Measurements from ENCODE around the gene RAB3IP.
"Not testable (repeated sequence)": the region's sequence is repeated elsewhere in the genome, so short reads cannot be mapped to it uniquely, and the experiment has no call there.

RAB3IP gene

DNA sequence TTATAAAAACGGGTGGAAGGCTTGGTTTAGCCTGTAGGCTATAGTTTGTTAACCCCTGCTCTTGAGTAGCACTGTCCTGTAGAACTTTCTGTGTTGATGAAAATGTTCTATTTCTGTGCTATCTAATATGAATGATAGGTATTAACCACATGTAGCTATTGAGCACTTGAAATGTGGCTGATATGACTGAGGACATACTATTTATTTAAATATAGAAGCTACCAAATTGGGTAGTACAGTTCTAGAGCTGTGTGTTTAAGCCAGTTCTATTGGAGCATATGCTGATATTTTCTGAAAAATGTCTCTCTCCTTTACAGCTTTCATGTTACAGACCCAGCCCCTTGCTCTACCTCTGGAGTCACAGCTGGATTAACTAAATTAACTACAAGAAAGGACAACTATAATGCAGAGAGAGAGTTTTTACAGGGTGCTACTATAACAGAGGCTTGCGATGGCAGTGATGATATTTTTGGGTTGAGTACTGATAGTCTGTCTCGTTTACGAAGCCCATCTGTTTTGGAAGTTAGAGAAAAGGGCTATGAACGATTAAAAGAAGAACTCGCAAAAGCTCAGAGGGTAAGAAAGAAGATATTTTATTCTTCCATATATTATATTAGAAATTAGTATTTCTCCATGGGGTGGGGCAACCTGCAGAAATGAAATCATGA, 17.6 kb downstream of the RAB3IP start:
- DNase-seq: no peak

DNA sequence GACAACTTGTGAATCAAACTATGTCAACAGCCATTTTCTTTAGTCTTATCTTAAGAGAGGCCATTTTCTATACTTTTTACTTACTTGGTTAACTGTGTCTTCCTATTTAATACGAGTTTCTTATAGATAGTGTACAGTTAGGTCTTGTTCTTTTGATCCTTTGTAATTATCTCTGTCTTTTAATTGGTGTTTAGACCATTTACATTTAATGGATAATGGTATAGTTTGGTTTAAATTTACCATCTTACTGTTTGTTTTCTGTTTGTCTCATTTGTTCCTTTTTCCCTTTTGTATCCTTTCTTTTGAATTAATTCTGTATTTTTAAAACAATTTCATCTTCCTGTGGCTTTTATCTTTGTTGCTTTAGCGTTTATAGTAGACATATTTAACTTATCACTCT, 19.4 kb downstream of the RAB3IP start:
- DNase-seq: no peak

DNA sequence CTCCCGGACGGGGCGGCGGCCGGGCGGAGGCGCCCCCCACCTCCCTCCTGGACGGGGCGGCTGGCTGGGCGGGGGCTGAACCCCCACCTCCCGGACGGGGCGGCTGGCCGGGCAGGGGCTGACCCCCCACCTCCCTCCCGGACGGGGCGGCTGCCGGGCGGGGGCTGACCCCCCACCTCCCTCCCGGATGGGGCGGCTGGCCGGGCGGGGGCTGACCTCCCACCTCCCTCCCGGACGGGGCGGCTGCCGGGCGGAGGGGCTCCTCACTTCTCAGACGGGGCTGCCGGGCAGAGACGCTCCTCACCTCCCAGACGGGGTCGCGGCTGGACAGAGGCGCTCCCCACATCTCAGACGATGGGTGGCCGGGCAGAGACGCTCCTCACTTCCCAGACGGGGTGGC, 20.9 kb downstream of the RAB3IP start:
- not testable (repeated sequence) for DNase-seq

DNA sequence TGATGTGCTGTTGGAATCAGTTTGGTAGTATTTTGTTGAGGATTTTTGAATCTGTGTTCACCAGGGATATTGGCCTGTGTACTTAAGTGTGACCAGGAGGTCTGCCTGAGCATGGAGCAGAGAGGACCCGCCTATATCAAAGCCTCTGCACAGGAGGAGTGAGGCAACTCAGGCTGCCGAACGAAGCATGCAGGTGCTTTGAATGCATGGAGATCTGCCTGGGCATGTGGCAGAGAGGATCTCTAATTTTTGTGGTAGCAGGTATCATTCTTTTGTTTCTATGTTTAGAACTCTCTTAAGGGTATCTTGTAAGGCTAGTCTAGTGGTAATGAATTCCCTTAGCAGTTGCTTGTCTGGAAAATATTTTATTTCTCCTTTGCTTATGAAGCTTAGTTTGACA, 26.9 kb downstream of the RAB3IP start:
- DNase-seq: no peak

DNA sequence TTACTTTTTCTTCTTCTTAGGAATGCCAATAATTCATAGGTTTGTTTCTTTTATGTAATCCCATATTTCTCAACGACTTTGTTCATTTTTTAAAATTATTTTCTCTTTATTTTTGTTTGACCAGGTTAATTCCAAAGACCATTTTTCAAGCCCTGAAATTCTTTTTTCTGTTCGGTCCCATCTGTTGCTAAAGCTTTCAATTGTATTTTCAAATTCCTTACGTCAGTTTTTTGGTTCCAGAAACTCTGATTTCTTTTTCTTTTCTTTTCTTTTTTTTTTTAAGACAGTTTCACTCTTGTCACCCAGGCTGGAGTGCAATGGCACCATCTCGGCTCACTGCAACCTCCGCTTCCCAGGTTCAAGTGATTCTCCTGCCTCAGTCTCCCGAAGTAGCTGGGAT, 27.6 kb downstream of the RAB3IP start:
- no peak for DNase-seq

DNA sequence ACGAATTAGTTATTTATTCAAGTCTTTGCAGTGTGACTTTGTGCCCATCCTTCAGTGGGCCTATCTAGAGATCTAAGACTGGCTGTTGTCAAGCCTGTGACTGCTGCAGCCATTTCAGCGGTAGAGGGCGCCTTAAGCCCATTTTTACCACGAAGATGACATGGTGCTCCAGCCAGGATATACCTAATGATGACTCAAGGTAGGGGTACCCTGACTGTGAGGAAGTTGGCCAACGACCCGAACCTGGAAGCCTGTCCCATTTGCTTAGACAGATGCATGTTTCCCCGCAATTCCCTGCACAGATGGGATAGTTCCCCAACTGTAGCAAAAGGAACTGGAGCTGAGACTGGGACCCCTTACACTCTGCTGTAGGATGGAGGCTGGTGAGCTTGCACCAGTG, 41.3 kb downstream of the RAB3IP start:
- DNase-seq: no peak

DNA sequence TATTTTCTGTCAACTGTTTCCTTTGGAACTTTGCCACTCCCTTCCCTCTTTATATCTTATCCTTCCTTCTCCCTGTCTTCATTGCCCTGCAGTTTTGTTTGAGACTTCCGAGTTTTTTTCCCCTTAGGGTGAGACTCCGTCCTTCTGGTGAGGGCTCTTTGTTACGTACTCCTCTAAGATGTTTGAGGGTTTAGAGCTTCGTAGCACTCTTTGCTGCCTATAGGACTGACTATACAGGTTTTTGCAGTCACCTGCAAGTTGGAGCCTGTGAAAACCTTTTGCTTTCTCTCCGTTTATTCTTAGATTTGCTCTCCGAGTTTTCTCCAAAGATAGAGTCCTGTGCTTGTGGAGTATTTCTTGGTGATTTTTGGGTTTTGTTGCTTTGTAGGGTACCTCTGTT, 44.7 kb downstream of the RAB3IP start:
- no peak for DNase-seq

DNA sequence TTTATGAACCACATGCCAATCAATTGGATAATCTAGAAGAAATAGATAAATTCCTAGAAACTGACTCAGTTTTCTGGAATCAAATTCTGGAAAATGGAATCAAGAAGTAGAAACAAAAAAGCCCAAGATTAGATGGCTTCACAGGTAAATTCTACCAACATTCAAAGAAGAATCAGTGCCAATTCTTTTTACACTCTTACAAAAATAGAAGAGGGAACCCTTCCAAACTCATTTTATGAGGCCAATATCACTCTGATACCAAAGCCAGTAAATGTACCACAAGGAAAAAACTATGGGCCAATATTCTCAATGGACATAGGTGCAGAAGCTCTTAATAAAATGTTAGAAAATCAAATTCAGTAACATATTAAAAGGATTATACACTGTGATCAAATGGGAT, 50.7 kb downstream of the RAB3IP start:
- DNase-seq: no peak

DNA sequence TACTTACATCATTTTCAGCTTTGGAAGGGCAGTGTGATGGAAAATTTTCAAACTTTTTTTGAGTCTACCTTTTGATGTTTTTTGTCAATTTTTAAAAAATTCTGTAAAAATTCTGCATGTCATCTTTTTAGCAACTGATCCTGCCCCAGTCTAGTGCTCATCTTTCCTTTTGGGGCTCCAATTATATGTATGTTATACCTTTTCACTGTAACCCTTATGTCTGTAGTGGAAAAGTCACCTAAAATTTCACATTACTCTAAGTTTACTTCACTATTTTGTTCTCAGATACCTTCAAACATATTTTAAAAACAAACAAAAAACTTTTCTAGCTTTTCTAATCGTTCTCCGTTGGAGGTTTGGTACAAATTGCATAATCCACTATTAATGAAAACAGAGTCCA, 53.9 kb downstream of the RAB3IP start:
- no peak for DNase-seq

DNA sequence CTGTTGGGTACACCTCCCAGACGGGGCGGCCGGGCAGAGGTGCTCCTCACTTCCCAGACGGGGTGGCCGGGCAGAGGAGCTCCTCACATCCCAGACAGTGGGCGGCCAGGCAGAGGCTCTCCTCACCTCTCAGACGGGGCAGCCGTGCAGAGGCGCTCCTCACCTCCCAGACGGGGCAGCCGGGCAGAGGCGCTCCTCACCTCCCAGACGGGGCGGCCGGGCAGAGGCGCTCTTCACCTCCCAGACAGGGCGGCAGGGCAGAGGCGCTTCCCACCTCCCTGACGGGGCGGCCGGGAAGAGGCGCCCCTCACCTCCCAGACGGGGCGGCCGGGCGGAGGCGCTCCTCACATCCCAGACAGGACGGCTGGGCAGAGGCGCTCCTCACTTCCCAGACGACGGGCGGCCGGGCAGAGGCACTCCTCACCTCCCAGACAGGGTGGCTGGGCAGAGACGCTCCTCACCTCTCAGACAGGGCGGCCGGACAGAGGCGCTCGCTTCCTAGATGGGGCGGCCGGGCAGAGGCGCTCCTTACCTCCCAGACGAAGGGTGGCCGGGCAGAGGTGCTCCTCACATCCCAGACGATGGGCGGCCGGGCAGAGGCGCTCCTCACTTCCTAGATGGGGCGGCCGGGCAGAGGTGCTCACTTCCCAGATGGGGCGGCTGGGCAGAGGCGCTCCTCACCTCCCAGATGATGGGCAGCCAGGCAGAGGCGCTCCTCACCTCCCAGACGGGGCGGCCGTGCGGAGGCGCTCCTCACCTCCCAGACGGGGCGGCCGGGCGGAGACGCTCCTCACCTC, 68.6 kb downstream of the RAB3IP start:
- DNase-seq: not testable (repeated sequence)

DNA sequence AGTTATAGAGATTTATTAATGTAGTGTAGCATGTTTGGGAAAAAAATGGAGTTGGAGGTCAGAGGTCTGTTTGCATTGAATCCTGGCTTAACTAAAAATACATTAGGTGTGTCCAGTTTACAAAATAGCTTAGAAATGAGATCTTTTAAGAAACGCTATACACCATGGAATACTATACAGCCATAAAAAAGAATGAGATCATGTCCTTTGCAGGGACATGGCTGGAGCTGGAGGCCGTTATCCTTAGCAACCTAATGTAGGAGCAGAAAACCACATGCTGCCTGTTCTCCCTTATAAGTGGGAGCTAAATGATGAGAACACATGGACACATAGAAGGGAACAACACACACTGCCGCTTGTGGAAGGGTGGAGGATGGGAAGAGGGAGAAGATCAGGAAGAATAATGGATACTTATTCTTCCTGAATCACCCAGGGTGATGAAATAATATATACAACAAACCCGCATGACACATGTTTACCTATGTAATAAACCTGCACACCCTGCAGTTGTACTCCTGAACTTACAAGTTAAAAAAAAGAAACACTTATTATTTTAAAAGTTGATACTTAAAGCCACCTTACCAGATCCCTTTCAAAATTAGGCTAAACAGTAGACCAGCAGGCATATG, 72.3 kb downstream of the RAB3IP start:
- DNase-seq: no peak

DNA sequence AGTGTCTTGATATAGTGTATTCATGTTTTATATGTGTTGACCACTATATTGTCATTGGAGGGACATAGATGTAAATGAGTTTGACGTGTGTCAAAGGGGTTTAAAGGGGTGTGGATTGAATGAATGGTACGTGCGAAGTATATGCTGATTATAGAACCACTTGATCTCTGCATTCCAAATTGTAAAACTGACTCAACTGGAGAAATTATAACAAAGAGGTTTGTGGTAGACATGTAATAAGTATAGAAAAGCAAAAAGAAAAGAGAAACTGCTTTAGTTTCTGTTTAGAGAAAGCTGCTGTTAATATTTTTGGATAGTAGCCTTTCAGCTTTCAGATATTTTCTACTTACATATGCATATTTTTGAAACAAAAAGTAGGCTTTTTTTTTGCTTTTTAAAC, 77.4 kb downstream of the RAB3IP start:
- DNase-seq: no peak

DNA sequence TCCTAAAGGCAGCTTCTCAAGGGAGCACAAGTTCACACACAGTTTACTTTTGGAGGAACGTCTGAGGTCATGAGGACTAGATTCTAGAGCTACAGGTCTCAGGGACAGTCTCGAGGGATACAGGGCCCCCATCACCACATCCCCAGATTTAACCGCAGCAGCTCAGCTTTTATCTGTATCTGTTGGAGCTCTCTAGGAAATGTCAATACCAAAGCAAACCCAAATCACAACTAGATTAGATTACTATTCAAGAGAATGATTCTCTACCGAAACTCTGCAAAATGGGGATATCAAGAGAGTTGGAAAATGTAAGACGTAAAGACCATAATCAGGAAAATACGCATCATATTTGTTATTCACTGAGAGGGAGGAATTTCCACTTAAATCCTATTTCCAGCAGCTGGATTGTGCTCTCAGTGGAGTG, 82.4 kb downstream of the RAB3IP start:
- no peak for DNase-seq

DNA sequence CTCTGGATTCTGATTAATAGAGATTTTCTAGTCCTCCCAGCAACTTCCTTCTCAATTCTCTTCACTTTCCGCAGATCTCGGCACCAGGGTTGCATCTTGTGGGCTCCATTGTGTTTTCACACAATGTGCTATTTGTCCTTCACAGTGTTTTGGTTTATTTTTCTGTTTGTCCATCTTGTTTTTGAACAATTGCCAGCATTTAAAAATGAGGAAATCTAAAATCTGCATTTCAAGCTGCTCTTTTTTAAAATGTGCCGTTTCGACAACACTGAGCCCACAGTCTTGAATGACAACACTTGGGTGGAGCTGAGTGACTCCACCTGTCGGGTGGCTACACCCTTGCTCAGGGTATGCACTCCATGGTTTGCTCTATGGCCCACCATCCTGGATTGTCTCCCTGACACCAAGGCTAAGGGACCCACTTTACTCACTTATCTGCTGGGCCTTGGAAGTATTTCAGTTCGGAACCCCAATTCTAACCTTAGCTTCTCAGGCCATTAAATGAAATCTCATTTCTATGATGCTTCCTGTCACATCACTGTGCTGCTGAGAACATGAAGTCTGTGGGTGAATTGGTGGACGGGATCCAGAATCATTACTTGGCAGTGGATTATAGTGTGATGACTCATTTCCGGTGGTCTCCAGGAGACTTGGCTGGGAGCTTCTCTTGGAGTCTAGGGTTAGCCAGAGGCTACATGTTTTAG, 82.9 kb downstream of the RAB3IP start:
- DNase-seq: peak in 1 of 2 donors; percentile 59

DNA sequence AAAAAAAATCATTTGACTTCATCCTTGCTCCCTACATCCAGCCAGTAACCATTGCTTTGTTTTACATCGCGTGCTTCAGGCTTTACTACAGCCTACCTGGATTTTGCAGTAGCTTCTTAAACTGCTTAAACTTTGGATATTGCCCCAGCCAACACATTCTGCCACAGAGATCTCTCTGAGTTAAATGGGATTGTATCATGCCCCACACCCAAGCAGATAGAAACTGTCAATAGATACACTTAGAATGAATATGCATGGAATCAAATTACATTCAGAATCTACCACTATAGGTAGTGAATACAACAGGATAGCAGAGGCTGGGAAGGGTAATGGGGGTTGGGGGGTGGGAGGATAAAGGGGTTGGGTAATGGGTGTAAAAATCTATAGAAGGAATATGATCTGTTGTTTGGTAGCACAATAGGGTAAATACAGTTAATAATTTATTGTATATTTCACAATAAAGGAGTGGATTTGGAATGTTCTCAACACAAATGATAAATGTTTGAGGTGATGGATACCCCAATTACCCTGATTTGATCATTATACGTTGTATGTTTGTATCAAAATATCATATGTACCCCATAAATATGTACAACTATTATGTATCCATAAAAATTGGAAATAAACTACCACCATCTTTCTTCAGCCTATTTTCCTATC, 83.7 kb downstream of the RAB3IP start:
- no peak for DNase-seq

DNA sequence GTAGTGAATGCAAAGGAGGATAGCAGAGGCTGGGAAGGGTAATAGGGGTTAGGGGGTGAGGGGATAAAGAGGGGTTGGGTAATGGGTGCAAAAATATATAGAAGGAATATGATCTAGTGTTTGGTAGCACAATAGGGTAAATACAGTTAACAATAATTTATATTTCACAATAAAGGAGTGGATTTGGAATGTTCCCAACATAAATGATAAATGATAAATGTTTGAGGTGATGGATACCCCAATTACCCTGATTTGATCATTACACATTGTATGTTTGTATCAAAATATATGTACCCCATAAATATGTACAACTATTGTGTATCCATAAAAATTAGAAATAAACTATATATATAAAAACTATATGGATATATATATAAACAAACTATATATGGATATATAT, 85.4 kb downstream of the RAB3IP start:
- DNase-seq: no peak

DNA sequence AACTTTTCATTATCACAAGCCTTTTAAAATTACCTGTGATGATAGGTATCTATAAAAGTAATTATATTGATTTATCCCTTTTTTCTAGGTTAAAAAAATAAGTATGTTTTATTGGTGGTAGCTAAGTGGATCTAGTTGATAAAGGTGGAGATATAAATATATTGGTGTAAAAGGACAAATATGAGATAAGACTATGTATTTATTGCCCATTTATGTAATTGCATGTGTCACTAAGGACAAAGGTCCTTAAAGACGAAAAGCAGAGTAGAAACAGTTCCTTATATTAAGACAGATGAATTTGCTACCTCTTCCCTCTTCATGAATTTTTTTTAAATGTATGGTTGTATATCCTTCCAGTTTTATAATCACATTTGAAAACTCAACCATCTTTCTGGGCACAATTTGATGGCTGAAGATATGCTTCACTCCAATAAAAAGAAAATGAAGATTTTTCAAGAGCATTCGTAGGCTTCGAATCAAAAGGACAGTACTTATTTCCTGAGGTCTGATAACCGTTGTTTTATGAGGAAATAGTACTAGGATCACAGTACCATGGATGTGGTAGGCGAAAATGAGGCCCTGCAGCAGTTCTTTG, 86.4 kb downstream of the RAB3IP start, which contains the start of gene MYRFL:
MYRFL (plus strand) TSS at position 262 of the 595 bp plus-strand sequence; CDS start at position 553, 291 bp downstream.
- no peak for DNase-seq

DNA sequence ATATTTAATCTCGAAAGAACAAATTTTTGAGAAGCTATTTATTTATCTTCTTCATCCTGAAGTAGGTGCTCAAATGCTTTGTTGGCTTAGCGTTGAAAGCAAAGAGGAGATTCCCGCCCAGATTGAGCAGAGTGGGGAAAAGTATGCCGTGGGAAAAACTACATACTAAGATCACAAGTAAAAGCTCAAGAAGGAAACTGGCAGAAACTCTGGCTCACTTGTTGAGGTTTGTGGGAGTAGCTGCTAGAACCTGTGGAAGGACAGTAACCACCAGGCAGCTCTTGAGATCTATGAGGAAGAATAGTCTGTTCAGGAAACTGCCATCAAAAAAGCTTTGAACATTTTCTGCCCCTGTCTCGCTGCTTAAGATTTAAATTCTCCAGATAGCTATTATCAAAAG, 90.2 kb downstream of the RAB3IP start:
- no peak for DNase-seq

DNA sequence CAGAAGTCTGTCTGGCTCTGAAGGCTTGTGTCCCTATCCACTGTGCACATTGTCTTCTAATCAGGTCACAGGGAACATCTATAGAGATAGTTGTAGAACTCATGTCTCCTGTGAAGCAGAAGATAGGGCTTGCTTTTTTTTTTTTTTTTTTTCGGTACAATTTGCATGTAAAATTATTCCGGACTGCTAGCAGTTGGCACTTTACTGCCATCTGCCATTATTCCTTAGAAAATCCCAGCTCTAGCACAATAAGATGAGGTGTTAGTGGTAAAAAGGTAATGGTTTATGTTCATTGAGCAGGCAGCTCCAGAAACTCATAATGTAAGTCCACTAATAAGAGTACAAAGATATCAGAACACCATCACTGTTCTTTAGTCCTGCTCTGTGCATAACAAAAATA, 95.0 kb downstream of the RAB3IP start:
- DNase-seq: no peak

DNA sequence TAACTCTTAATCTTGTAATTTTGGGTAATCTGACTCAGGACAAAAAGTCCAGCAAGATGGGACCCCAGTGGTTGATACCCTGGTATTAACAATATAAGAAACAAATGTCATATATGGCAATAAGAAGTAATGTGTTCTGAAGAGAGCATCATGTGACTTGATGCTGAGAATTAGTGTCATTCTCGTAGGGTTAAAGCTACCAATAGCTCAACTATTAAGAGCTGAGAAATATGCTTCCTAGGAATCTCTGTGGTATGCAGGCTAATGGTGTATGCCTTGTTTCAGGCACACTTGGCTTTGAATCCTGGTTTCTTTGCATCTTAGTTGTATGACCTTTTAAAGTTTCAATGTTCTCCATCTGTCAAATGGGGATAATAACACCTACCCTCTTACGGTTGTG, 95.5 kb downstream of the RAB3IP start:
- DNase-seq: no peak

DNA sequence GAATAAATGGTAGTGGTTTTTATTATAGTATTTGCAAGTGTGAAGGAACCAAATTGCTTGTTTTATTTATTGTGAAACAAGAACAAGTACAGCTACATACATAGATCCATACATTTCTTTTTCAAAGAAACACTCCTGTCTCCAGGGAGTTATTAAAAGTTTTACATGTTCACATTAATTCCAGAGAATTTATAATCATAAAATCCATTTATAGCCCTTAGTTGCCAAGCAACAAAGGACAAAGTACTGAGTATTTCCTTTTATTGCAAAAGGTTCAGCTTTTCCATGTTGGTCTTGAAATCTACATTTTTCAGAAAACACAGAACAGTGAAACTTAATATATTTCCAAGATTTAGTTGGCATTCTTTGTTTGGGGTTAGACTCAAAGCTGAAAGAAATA, 95.9 kb downstream of the RAB3IP start:
- no peak for DNase-seq

DNA sequence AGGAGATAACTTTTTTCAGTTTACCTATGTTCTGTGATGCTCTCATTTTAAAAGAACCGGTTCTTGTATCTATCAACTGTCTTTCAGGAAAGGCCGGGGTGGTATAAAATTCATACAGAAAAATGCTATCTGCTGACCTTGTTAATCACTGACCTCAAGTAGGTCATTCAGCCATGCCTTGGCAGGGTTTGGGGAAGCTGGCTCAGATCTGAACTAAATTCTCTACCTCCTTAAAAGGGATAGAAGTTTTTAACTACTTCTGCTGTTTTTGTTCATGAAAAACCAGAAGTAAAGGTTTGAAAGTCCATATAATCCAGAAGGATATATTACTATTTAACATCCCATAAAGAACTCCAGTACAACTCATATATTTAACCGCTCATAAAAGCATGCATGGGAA, 96.4 kb downstream of the RAB3IP start:
- DNase-seq: no peak

All from hippocampal formation (tissue), 2 donors.